NCI-H2081 treated with DMSO at 0.1 percent for 48 hours (cell line): ENCODE measurements around the gene TNS2.
A peak's percentile ranks its signal among the peaks of the same experiment; 100 is the strongest.
"Not testable (repeated sequence)": the region's sequence is repeated elsewhere in the genome, so short reads cannot be mapped to it uniquely, and the experiment has no call there.

Experiments used
- DNase-seq: peaks from one replicate; lab custom pipeline; 2025; lab: John Stamatoyannopoulos, UW

The TNS2 gene

DNA sequence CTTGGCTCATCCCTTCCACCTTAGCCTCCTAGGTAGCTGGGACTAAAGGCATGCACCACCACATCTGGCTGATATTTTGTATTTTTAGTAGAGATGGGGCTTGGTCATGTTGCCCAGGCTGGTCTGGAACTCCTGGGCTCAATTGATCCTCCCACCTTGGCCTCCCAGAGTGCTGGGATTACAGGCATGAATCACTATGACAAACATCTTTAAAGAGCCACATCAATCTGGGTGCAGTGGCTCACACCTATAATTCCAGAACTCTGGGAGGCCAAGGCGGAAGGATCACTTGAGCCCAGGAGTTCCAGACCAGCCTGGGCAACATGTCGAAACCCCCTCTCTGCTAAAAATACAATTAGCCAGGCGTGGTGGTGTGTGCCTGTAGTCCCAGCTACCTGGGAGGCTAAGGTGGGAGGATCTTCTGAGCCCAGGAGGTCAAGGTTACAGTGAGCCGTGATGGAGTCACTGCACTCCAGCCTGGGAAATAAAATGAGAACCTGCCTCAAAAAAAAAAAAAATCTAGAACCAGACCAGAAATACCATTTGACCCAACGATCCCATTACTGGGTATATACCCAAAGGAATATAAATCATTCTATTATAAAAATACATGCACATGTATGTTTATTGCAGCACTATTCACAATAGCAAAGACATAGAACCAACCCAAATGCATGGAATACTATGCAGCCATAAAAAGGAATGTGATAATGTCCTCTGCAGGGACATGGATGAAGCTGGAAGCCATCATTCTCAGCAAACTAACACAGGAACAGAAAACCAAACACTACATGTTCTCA is 45.1 kb downstream of the TNS2 start:
- not testable (repeated sequence) for DNase-seq

DNA sequence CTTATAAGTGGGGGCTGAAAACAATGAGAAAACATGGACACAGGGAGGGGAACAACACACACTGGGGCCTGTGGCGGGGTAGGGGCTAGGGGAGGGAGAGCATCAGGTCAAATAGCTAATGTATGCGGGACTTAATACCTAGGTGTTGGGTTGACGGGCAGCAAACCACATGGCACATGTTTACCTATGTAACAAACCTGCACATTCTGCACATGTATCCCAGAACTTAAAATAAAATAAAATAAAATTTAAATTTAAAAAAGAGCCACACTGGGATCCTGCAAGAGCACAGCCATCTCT is 45.7 kb downstream of the TNS2 start:
- not testable (repeated sequence) for DNase-seq

GRCh38 chr12:53096089-53096741 is 46.4 kb downstream of the TNS2 start:
- no peak for DNase-seq

DNA sequence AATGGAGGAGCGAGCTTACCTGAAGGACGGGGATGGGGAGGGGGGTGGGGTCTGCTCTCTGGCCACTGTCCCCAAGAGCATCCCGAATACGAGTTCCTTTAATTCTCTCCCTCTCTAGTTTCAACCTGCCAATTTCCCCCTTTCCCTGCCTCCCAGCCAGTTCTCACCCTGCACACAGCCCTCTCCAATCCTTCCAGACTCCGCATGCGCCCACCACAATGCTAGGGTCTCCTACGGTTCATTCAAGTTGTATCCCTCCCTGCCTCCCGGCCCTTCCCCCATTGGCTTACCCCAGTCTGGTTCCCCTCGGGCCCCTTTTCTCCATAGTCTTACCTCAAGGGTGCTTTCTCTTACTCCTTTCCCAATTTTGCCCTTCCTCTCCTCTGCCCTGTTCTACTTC is 46.9 kb downstream of the TNS2 start:
- DNase-seq: no peak

DNA sequence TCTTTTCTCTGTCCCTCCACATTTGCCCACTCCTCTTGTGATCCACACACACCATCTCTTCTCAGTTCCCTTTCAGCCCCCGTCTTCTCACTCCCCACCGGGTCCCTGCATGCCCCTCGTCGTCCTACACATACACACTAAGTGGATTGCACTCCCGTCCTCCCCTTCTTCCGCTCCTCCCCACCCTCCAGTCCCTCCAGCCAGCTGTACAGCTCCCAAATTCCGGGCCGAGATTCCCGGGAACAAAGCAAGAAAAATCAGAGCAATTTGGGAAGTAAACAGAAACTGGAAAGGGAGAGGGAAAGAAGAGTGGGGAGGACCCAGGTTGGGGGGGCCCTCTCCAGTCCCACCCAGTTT is 47.3 kb downstream of the TNS2 start:
- DNase-seq: no peak

DNA sequence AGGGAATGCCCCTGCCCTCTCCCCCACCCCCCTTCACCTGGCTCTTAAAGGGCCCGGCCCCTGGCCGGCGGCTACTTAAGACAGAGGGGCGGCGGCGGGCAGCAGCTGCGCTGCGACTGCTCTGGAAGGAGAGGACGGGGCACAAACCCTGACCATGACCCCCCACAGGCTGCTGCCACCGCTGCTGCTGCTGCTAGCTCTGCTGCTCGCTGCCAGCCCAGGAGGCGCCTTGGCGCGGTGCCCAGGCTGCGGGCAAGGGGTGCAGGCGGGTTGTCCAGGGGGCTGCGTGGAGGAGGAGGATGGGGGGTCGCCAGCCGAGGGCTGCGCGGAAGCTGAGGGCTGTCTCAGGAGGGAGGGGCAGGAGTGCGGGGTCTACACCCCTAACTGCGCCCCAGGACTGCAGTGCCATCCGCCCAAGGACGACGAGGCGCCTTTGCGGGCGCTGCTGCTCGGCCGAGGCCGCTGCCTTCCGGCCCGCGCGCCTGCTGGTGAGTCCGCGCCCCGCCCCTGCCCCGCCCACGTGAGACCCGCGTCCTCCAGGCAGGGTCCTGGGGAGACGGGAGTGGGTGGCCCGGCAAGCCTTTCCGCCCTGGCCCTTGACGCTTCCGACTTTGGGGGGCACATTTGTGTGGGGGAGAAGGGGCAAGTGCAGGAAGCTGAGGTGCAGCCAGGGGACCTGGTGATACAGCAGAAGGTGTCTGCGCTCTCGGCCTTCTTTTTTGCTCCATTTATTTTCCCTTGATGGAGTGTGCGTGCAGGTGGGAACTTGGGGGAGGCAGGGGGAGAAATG is 47.9 kb downstream of the TNS2 start, which contains the start of gene IGFBP6:
TSS of gene IGFBP6 (plus strand) at position 104 of the 790 bp plus-strand sequence. CDS start at position 155, 51 bp downstream.
- DNase-seq: no peak

DNA sequence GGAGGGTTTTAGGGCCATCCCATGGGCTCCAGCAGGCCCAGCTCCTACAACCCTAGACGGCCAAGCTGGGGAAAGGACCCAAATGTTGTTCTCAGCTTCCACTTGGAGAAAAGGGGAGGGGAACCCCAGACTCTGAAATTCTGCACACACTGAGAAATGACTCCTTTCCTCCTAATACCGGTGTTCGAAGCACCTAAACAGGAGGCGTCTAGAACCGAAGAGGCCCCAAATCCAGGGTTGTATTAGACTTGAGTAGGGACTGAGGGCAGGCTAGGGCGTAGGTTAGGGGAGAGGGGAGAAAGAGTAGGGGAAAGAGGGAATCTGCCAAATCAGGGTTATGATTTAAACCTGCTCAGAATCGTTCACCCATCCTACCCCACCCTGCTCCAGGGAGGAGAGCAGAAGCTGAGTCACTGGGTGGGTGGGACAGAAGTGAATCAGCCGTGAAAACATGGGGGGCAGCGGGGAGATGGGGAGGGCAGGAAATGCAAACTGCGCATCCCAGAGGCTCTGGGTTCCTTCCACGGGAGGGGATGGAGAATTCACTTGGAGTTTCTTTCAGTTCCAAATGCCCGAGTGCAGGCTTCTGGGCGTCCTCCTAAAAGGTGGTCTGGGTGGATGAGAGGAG is 48.6 kb downstream of the TNS2 start:
- DNase-seq: no peak

DNA sequence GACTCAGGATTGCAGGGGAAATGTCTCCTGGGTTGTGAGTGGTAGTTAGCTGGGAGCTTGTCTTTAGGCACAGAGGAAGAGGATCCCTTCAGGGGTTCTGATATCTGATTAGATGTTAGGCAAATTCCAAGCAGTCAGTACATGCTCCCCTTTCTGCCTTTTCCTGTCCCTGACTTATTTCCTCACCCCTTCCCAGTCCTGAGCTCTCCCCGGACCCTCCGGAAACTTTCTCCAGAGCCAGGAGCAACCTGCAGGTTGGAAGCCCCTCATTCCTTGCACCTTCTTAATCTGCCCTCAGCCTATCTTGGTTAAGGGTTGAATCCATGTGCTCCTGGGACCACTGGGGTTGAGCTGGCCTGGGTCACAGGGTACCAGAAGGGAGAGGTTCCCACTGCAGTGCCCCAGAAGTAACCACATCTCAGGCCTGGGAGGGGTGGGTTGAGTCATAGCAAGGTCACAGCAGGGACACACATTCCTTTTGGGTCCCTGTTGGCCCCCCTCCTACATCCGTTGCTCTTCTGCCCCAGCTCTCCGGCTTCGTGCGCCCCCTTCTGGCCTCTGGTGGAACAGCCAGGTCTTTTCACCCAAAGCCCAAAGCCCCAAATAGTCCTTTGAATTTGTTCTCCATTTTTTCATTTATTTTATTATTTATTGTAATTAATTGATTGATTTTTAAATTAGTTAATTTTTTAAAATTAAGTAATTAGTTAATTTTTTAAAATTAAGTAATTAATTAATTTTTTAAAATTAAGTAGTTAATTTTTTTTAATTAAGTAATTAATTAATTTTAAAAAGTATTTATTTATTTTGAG is 49.4 kb downstream of the TNS2 start:
- peak; percentile 28 for DNase-seq

DNA sequence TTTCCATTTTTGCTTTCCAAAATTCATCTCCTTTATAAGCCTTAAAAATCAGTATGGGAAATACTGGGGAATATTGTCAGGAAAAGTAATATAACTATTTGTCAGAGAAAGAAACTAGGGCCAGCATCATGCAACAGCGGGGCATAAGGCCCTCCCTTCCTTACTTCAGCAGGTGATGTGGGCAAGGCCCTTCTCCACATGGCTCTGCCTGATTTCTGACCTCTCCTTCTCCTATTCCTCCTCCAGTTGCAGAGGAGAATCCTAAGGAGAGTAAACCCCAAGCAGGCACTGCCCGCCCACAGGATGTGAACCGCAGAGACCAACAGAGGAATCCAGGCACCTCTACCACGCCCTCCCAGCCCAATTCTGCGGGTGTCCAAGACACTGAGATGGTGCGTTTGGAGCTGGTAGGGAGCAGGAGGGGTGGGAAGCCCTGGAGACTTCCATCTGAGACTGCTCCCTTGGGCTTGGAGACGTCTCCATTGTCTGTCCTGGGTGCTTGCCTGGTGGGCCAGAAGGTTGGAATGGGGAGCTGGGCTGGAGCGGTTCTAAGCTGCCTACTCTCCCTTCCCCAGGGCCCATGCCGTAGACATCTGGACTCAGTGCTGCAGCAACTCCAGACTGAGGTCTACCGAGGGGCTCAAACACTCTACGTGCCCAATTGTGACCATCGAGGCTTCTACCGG is 50.7 kb downstream of the TNS2 start:
- no peak for DNase-seq

DNA sequence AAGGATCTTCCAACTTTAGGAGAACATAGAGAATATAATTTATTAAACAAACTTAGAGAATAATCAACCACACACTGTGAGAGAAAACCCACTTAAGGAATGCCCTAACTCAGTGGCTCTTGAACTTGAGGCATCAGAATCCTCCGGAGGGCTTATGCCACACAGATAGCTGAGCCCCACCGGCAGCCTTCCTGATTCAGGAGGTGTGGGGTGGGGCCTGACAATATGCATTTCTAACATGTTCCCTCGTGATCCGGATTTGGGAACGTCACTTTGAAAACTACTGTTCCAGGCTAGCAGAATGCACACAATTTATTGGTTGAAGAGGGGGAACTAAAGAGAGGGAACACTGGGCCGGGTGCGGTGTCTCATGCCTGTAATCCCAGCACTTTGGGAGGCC is 51.4 kb downstream of the TNS2 start:
- DNase-seq: no peak

- DNase-seq: no peak
Measured at GRCh38 chr12:53101931-53102781, 52.3 kb downstream of the TNS2 start.

DNA sequence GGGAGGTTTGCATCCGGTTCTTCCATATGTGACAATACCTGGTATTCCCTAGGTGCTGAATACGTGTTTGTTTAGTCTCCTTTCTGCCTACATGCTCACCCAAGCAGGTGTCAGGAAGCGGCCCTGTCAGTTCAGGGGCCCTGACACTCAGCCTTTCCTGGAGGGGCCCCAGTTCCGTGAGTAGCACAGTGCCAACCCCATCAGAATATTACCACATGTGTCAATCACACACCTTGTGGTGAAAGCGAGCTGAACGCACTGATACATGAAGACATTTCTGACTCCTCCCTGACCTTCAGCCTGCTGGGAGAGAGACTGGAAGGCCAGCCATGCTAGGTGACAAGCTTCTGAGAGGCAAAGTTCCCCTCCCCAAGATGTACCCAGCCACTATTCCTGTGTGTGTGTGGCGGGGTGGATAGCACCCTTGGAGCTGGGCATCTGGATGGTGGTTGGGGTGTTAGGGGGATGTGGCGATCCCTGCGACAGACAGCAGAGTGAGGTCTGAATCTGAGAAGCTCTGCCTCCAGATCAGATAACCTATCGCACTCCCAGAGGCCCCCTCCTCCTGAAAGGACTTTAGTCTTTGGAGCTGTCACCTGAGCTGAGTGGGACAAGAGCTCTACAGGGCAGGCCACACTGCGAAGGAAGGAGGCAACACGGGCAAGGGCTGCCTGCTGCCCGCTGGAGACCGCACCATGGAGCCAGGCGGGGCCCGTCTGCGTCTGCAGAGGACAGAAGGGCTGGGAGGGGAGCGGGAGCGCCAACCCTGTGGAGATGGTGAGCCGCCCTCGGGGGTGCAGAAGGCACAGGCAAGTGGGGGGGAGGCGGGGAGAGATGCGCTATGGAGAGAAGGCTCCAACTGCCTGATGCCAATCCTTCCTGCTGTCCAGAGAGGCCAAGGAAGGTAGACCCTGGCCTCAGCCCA is 53.3 kb downstream of the TNS2 start, which contains the start of gene SOAT2:
TSS of gene SOAT2 (plus strand) at position 604 of the 925 bp plus-strand sequence. CDS start at position 696, 92 bp downstream.
- DNase-seq: no peak

DNA sequence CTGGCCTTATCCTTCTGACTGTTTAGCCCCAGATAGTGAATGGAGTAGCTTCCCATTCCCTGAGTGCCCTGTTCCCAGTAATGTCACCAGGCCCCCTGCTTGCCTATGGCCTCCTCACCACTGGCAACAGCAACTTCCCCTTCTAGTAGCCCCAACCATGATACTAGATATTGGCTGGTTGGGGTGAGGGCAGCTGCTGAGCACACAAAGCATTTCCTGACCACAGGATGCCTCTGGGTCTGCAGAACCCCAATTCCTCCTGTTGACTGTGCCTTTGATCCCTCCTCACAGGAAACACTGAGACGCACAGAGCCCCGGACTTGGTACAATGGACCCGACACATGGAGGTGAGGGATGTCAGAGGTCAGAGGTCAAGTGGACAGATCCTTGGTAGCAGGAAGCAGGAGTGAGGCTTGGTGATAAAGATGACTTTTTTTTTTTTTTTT is 54.0 kb downstream of the TNS2 start:
- DNase-seq: no peak

DNA sequence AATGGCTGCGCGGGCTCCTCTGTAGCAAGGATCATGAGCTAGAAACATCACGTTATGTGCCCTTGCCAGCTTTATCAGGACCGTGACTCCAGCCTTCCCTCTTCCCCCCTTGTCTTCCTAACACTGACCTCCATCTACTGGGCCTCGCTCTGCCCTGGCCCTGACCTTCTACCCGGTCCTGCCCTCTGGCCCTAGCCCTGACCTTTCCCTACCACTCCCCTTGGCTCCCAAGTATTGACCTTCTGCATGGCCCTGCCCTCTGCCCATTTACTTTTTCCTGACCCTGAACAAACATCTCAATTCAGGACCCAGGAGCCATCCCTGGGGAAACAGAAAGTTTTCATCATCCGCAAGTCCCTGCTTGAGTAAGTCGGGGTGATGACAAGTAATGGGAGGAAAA is 55.4 kb downstream of the TNS2 start:
- DNase-seq: no peak

- DNase-seq: no peak
Measured at GRCh38 chr12:53105712-53106439, 56.0 kb downstream of the TNS2 start.

DNA sequence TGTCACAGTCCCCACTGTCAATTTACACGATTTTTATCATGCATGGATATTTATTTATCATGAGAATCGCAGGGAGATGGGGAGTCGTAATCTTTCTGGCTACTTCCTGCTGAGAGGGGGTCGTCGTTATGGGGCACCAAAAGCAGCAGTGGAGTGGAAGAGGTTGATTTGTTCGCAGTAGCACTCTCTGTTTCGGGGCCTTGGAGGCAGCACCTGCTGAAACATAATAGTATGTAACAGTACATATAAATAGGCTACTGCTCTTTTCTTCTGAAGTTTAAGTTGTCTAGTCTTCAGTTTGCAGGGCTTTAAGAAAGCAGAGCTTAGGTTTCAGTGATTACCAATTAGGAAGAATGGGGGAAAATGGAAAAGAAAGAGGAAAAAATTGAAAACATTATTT is 57.3 kb downstream of the TNS2 start:
- no peak for DNase-seq

- DNase-seq: not testable (repeated sequence)
Measured at GRCh38 chr12:53112431-53112830, 62.6 kb downstream of the TNS2 start.

- no peak for DNase-seq
Measured at GRCh38 chr12:53113136-53113705, 63.4 kb downstream of the TNS2 start.
